IPS DF 4.7 (cell line): Measurements from ENCODE around the gene SYCP2L.
"Not testable (repeated sequence)": the region's sequence is repeated elsewhere in the genome, so short reads cannot be mapped to it uniquely, and the experiment has no call there.

ENCODE experiments used
- DNase-seq: peaks from one replicate; pipeline ENCODE4 v3.0.0-alpha.2; 2013; ENCODE audit warnings: low spot score; ENCODE audit errors: extremely low read depth

SYCP2L gene

GRCh38 chr6:10886691-10887502 lies at the start of gene SYCP2L:
SYCP2L (plus strand) TSS chr6:10887052; CDS start chr6:10887127, 75 bp downstream.
- DNase-seq: peak; percentile 68

DNA sequence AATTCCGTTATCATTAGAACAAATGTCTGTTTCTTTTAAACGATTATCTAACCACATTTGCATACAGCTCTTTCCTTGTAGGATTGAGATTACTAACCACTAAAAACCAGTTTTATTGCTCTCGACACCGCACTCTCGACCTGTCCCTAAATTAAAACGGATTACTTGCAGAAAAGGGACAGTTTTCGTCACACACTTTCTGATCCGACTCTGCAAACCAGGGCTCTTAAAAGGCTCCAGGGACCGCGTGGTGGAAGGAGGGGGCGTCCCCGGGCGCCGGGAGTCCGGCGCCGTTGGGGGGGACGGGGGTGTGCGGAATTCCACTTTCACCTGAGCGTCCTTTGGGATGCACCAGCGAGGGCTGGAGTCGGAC lies 49.2 kb upstream of the SYCP2L start:
- DNase-seq: no peak

DNA sequence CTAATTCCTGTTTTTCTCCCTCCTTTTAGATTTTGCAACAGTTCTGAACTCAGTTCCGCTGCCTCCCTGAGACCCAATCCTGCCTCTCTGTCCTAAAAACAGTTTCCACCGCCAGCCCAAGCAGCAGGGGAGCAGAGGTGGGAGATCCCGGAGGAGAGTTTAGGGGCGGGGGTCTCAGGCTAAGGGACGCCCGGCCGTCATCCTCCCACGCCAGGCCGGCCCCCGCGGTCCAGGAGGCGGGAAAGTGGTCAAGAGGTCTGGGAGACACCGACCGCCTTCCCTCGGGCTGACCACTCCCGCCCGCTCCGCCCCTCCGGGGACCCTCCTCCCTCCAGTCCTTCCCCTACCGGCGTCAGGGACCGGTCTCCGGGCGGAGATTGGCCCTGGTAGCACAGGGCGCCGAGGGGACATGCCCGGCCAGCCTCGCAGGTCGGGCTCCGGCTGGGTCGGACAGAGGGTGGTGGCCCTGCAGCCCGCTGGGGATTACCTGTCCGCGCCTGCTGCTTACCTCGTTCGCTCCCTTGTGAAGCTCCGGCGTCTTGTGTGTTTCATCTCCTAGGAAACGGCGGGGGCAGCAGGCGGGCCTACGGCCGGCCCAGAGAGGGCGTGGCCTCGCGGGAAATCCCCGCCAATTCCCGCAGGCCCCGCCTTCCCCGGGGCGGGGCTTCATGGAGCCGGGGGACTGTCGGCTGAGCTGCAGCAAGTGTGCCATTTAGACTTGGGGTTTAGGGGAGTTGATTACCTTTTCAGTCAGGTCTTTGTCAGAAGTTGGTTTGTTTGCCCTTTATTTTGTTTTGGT lies 48.7 kb upstream of the SYCP2L start, which contains the start of gene MAK:
Gene MAK (minus strand): TSS at position 545 of the 799 bp plus-strand sequence. CDS start 7,891 bp downstream, outside the sequence.
- DNase-seq: peak; percentile 64

DNA sequence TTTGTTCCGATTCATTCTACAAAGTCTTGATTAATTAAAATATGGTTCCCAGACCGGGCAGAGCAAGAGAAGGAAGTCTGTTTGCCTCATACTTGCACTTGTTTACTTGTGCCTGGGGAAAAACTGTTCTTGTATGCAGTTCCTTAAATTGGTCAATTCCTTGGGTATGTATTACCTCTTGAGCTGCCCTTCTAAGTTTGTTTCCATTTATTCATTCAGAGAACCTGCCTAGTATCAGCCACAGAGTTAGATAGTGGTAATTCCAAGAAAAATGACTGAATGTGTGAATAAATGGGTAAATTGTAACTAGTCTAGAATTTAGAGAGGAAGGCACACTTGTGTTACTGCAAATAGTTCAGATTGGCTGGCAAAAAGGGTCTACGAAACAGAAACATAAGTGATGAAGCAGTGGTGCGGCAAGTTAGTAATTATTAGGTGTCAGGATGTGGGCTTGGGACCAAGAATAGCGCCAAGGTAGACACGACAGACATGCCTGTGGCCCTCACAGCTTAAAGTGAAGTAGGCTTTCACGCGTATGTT lies 48.0 kb upstream of the SYCP2L start:
- DNase-seq: no peak

- DNase-seq: no peak
Measured at GRCh38 chr6:10843554-10843953, 43.3 kb upstream of the SYCP2L start.

DNA sequence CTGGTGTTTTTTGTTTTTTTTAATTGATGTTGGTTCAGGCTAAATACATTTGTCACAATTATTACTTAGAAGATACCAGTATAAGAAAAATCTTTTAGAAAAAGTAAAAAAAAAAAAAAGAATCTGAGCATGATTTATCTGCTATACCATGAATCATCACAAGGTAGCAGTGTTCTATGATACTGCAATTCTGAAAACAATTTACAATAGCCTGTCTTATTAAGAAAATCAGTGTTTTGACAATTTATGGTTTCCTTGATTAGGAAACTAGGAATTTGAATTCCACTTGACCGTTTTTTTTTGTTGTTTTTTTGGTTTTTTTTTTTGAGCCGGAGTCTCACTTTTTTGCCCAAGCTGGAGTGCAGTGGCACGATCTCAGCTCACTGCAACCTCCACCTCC lies 39.2 kb upstream of the SYCP2L start:
- no peak for DNase-seq

- DNase-seq: no peak
Measured at GRCh38 chr6:10849901-10850300, 37.0 kb upstream of the SYCP2L start.

- no peak for DNase-seq
Measured at GRCh38 chr6:10850728-10851127, 36.1 kb upstream of the SYCP2L start.

- no peak for DNase-seq
Measured at GRCh38 chr6:10852361-10852960, 34.4 kb upstream of the SYCP2L start.

- DNase-seq: not testable (repeated sequence)
Measured at GRCh38 chr6:10853849-10854300, 33.0 kb upstream of the SYCP2L start.

GRCh38 chr6:10854922-10855632 lies 31.8 kb upstream of the SYCP2L start:
- DNase-seq: no peak

GRCh38 chr6:10857259-10857658 lies 29.6 kb upstream of the SYCP2L start:
- no peak for DNase-seq

DNA sequence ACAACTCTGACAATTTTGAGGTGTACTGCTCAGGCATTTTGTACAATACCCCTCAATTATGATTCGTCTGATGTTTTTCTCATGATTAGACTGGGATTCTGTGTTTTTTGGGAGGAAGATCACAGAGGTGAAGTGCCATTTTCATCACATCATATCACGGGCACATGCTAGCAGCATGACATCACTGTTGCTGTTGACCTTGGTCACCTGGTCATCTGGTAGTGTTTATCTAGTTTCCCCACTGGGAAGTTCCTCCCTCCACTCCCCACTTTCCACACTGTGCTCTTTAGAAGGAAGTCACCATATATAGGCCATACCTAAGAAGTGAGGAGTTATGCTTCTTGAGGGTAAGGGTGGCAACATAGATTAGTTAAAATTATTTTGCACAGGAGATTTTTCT lies 25.8 kb upstream of the SYCP2L start:
- no peak for DNase-seq

DNA sequence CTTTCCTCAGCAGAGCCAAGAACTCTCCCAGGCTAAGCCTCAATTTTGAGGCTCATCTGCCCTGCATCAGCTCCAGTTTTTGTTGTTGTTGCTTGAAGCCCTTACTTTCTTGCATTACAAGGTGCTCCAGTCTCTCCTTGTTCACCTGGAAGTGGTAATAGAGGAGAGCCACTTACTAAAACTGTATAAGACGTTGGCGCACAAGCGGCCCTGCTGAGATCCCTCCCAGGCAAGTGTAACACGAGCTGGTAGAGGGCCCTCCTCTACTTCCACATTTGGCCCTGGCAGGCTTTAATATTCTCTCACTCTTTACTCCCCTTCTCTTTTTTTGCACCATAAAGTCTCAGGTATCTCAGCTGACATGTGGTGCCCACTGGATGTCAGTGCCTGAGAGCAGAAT lies 24.5 kb upstream of the SYCP2L start:
- no peak for DNase-seq

- not testable (repeated sequence) for DNase-seq
Measured at GRCh38 chr6:10863031-10863430, 23.8 kb upstream of the SYCP2L start.

GRCh38 chr6:10866709-10867108 lies 20.1 kb upstream of the SYCP2L start:
- DNase-seq: not testable (repeated sequence)

- DNase-seq: no peak
Measured at GRCh38 chr6:10867952-10868351, 18.9 kb upstream of the SYCP2L start.

GRCh38 chr6:10873374-10873773 lies 13.5 kb upstream of the SYCP2L start:
- DNase-seq: no peak

DNA sequence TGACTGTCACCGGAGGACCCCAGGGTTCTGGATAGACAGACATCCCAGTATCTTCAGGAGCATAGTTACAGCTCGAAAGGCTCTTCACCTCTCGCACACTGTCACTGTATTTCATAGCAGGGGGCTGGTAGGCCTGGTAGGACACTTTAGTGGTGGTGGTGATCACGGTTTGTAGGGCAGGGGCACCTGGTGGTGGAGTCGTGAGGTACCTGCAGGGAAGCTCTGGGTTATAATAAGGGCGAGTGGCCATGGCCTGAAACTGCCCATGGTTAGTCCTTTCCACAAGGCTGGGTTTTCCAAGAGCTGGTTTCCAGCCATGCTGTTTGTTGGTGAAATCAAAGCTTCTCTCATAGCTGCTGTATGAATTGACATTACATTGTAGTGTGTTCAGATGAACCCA lies 12.6 kb upstream of the SYCP2L start:
- DNase-seq: no peak

DNA sequence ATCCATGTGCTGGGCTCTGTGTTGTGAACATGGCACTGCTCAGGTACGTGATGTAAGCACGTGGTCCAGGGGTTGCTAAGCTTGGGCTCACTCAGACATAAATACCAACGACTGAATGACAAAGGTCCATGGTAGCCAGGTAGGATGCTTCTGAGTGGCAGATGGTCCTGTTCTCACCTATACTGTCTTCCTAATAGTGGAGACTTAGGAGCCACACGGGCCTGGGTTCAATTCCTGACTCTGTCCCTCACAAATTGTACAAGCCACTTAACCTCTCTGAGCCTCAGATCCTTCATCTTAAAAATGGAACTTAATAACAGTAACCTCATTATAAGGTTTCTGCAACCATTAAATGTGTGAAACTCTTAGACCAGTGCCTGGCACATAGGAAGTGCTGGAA lies 11.8 kb upstream of the SYCP2L start:
- DNase-seq: no peak

DNA sequence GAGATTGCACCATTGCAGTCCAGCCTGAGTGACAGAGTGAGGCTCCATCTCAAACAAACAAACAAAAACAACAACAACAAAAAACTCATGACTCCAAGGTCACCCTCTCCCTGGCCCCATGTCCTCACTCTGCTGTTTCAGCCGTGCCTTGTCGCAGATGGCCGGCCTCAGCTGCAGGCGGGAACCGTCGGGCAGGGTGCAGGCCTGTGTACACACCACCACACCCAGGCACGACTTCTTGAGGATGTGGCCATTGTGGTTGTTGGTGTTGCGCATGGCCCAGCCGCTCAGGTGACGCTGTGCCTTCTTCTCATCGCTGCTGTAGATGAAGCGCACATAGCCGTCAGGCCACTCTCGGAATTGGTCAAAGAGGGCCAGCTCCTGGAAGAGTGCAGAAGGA lies 9.8 kb upstream of the SYCP2L start:
- DNase-seq: no peak
